HEK293T (cell line): ENCODE data around the gene KLF9.

Experiments used
- CTCF ChIA-PET: fragments of 350-600 bp; formaldehyde crosslinking; extraction: SDS; loops from one replicate; lab custom pipeline; 2021; ENCODE audit warnings: antibody characterized with exemption, inconsistent platforms; lab: Yijun Ruan, JAX
- POLR2A ChIA-PET: fragments of 350-600 bp; formaldehyde crosslinking; extraction: SDS; loops from one replicate; lab custom pipeline; 2020; ENCODE audit warnings: antibody characterized with exemption, inconsistent platforms; lab: Yijun Ruan, JAX
- DNase-seq: peaks from one replicate; pipeline ENCODE4 v3.0.0; 2012; ENCODE audit warnings: mixed read lengths; ENCODE audit errors: extremely low spot score
- ARNT ChIP-seq: fragments of 450-650 bp; IDR thresholded peaks from 2 replicates; pipeline ENCODE4 v1.6.1; 2017; ENCODE audit warnings: mild to moderate bottlenecking
- BHLHE40 ChIP-seq: fragments of 450-650 bp; IDR thresholded peaks from 2 replicates; pipeline ENCODE4 v1.6.1; 2016; ENCODE audit warnings: mild to moderate bottlenecking, moderate library complexity, borderline replicate concordance
- CTBP1 ChIP-seq: fragments of 450-650 bp; IDR thresholded peaks from 2 replicates; pipeline ENCODE4 v1.6.1; 2016; ENCODE audit warnings: borderline replicate concordance
- ELF4 ChIP-seq: fragments of 450-650 bp; IDR thresholded peaks from 2 replicates; pipeline ENCODE4 v1.6.1; 2017; ENCODE audit warnings: antibody characterized with exemption
- FOXA1 ChIP-seq: fragments of 450-650 bp; IDR thresholded peaks from 2 replicates; pipeline ENCODE4 v1.6.1; 2016; ENCODE audit warnings: mild to moderate bottlenecking
- FOXK2 ChIP-seq: fragments of 450-650 bp; IDR thresholded peaks from 2 replicates; pipeline ENCODE4 v1.6.1; 2016; ENCODE audit warnings: mild to moderate bottlenecking
- FOXM1 ChIP-seq: fragments of 450-650 bp; IDR thresholded peaks from 2 replicates; pipeline ENCODE4 v1.6.1; 2017; ENCODE audit warnings: mild to moderate bottlenecking, borderline replicate concordance
- HDGF ChIP-seq: fragments of 450-650 bp; IDR thresholded peaks from 2 replicates; pipeline ENCODE4 v1.6.1; 2017; ENCODE audit warnings: antibody characterized with exemption, borderline replicate concordance
- L3MBTL2 ChIP-seq: fragments of 450-650 bp; conservative IDR thresholded peaks from 2 replicates; pipeline ENCODE4 v1.6.1; 2016; ENCODE audit warnings: mild to moderate bottlenecking
- LEF1 ChIP-seq: fragments of 450-650 bp; IDR thresholded peaks from 2 replicates; pipeline ENCODE4 v1.6.1; 2017; ENCODE audit warnings: mild to moderate bottlenecking, borderline replicate concordance
- NFRKB ChIP-seq: fragments of 450-650 bp; IDR thresholded peaks from 2 replicates; pipeline ENCODE4 v1.6.1; 2016; ENCODE audit warnings: mild to moderate bottlenecking, moderate library complexity
- PKNOX1 ChIP-seq: fragments of 450-650 bp; IDR thresholded peaks from 2 replicates; pipeline ENCODE4 v1.6.1; 2016
- SP1 ChIP-seq: fragments of 450-650 bp; IDR thresholded peaks from 2 replicates; pipeline ENCODE4 v1.6.1; 2017
- SUZ12 ChIP-seq: fragments of 450-650 bp; IDR thresholded peaks from 2 replicates; pipeline ENCODE4 v1.6.1; 2016; ENCODE audit warnings: mild to moderate bottlenecking
- TARDBP ChIP-seq: fragments of 450-650 bp; IDR thresholded peaks from 2 replicates; pipeline ENCODE4 v1.6.1; 2016
- ZNF384 ChIP-seq: fragments of 450-650 bp; IDR thresholded peaks from 2 replicates; pipeline ENCODE4 v1.6.1; 2016

KLF9 gene

GRCh38 chr9:70413799-70414775, at the start of gene KLF9:
KLF9 (minus strand) TSS chr9:70414657; CDS start chr9:70413363, 1,294 bp downstream.
- TF ChIP-seq L3MBTL2: peak; percentile 99
- TF ChIP-seq PKNOX1: peak; percentile 96
- no peak for TF ChIP-seq ZNF384
- TF ChIP-seq FOXK2: no peak
- TF ChIP-seq FOXM1: peak; percentile 47; the same call in 1 of the 2 replicates
- TF ChIP-seq ARNT: no peak
- TF ChIP-seq HDGF: no peak
- TF ChIP-seq ELF4: peak; percentile 59
- no peak for TF ChIP-seq SUZ12
- TF ChIP-seq SP1: no peak
- TF ChIP-seq BHLHE40: no peak
- TF ChIP-seq NFRKB: no peak
- TF ChIP-seq TARDBP: no peak
- no peak for TF ChIP-seq LEF1
- no peak for TF ChIP-seq FOXA1
- TF ChIP-seq CTBP1: 0 out of 2 replicates have a peak, but pooled peaks have one; percentile 27
- ChIA-PET CTCF (interaction anchor here (0.6 to 1.4 kb wide), 2 partner anchors 70 to 107 kb away, joined by 4 to 10 read pairs; no protein-coding TSS in a partner anchor), POLR2A (interaction anchor here (1.3 to 1.4 kb wide), 2 partner anchors 11 to 12 kb away, joined by 3 read pairs; no protein-coding TSS in a partner anchor)
- DNase-seq: peak; percentile 71

- DNase-seq: no peak
- CTCF ChIA-PET: no interaction called here
- POLR2A ChIA-PET: no interaction called here
These were observed 49.4 kb upstream of the KLF9 start for GRCh38 chr9:70463877-70464276.

GRCh38 chr9:70462300-70462699, 47.8 kb upstream of the KLF9 start:
- DNase-seq: no peak
- ChIA-PET CTCF (no interaction called here), POLR2A (no interaction called here)
- no peak for TF ChIP-seq NFRKB

More at GRCh38 chr9:70463877-70464276, 49.4 kb upstream of the KLF9 start:
- TF ChIP-seq TARDBP: no peak
- TF ChIP-seq PKNOX1: no peak
- no peak for TF ChIP-seq SUZ12
- TF ChIP-seq NFRKB: no peak
- TF ChIP-seq FOXK2: no peak
- TF ChIP-seq ZNF384: no peak
- TF ChIP-seq HDGF: no peak
- no peak for TF ChIP-seq BHLHE40

- ChIA-PET CTCF (no interaction called here), POLR2A (no interaction called here)
- DNase-seq: no peak
- TF ChIP-seq SP1 (no peak), CTBP1 (no peak), ARNT (no peak), HDGF (no peak), FOXM1 (no peak), SUZ12 (no peak), L3MBTL2 (no peak), FOXA1 (no peak), FOXK2 (no peak), LEF1 (no peak), ZNF384 (no peak), TARDBP (no peak), NFRKB (no peak), PKNOX1 (no peak), ELF4 (no peak)
These were observed 42.8 kb upstream of the KLF9 start for GRCh38 chr9:70457235-70457634.

GRCh38 chr9:70455993-70456704, 41.7 kb upstream of the KLF9 start:
- TF ChIP-seq TARDBP: no peak
- no peak for TF ChIP-seq PKNOX1
- no peak for TF ChIP-seq ARNT
- no peak for TF ChIP-seq ELF4
- TF ChIP-seq CTBP1: no peak
- TF ChIP-seq HDGF: no peak
- TF ChIP-seq LEF1: no peak
- no peak for TF ChIP-seq SP1
- TF ChIP-seq BHLHE40: no peak
- CTCF ChIA-PET: no interaction called here
- DNase-seq: no peak
- POLR2A ChIA-PET: interaction anchor here (1.1 kb wide), 1 partner anchor 38 kb away, joined by 3 read pairs; no protein-coding TSS in a partner anchor
